MM.1S (cell line): Measurements from ENCODE around the gene CIB2.

ENCODE experiments used
- CTCF ChIP-seq: fragments of 300-600 bp; sonication (generic); IDR thresholded peaks from 2 replicates; pipeline ENCODE4 v1.5.1; 2016; ENCODE audit warnings: antibody characterized with exemption, low read length, mixed read lengths
- EZH2phosphoT487 ChIP-seq: fragments of 300-600 bp; sonication (generic); IDR thresholded peaks from 2 replicates; pipeline ENCODE4 v1.6.1; 2018; ENCODE audit warnings: antibody characterized with exemption, low read length

DNA sequence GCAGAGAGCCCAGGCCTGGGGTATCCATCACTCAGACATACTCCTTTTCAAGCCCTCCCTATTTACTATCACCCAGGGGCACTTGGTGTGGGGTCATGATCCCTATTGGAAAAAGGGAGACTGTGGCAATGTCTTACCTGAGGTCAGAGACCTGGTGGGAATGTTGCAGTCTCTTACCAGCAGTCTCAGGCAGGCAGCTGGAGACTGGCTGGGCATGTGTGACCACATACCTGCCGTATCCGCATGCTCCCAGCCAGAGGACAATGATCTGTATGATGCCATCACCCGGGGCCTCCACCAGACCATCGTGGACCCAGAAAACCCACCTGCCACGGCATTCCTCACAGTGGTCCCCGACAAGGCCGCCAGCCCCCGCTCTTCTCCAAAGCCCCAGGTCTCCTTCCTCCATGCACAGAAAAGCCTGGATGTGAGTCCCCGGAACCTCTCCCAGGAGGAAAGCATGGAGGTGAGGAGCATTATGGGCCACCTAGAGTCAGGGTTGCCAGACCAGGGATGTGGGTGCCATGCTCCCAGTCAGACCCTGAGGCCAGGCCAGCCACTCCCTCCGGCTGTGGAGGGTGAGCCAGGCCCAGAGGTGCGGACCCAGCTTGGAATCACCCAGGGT lies 33.0 kb downstream of the CIB2 start:
- TF ChIP-seq EZH2phosphoT487 (no peak), CTCF (no peak)
